GM23248 (cell line): ENCODE results near the gene RWDD4. TPM values are rescaled to one million over a fixed set of nuclear protein-coding genes. Genes with fewer than 3 reads are reported as not detected.
A peak's percentile ranks its signal among the peaks of the same experiment; 100 is the strongest.

Source experiments
- DNase-seq: peaks from one replicate; pipeline ENCODE4 v3.0.0-alpha.2; 2015
- H2AFZ ChIP-seq: fragments of 200-600 bp; sonication (generic); 2 replicates; pipeline ENCODE4 v1.6.1; 2016; ENCODE audit warnings: antibody characterized with exemption
- H3F3A ChIP-seq: fragments of 200-600 bp; sonication (generic); 2 replicates; pipeline ENCODE4 v1.6.1; 2016; ENCODE audit warnings: mild to moderate bottlenecking, antibody characterized with exemption, mixed run types; ENCODE audit not compliant: insufficient read depth
- H3K27ac ChIP-seq: fragments of 200-600 bp; sonication (generic); 2 replicates; pipeline ENCODE4 v1.5.1; 2016; ENCODE audit warnings: mild to moderate bottlenecking
- H3K27me3 ChIP-seq: fragments of 200-600 bp; sonication (generic); replicated peaks from 2 replicates; pipeline ENCODE4 v1.6.1; 2016; ENCODE audit warnings: mild to moderate bottlenecking; ENCODE audit not compliant: insufficient read depth
- H3K36me3 ChIP-seq: fragments of 200-600 bp; sonication (generic); 2 replicates; pipeline ENCODE4 v1.6.1; 2016; ENCODE audit warnings: low read depth, mild to moderate bottlenecking
- H3K4me1 ChIP-seq: fragments of 200-600 bp; sonication (generic); 2 replicates; pipeline ENCODE4 v1.6.1; 2016; ENCODE audit warnings: mild to moderate bottlenecking; ENCODE audit not compliant: insufficient read depth
- H3K4me2 ChIP-seq: fragments of 200-600 bp; sonication (generic); one replicate; pipeline ENCODE4 v1.6.1; 2016; ENCODE audit warnings: mild to moderate bottlenecking; ENCODE audit not compliant: unreplicated experiment
- H3K4me3 ChIP-seq: fragments of 200-600 bp; sonication (generic); 2 replicates; pipeline ENCODE4 v1.5.1; 2016; ENCODE audit warnings: mild to moderate bottlenecking
- H3K79me2 ChIP-seq: fragments of 200-600 bp; sonication (generic); 2 replicates; pipeline ENCODE4 v1.6.1; 2016; ENCODE audit warnings: mild to moderate bottlenecking; ENCODE audit not compliant: insufficient read depth
- H3K9ac ChIP-seq: fragments of 200-600 bp; sonication (generic); 2 replicates; pipeline ENCODE4 v1.6.1; 2016; ENCODE audit warnings: mild to moderate bottlenecking
- H3K9me2 ChIP-seq: fragments of 200-600 bp; sonication (generic); 2 replicates; pipeline ENCODE4 v1.6.1; 2016; ENCODE audit warnings: mixed run types, mild to moderate bottlenecking, moderate library complexity; ENCODE audit not compliant: insufficient read depth
- H3K9me3 ChIP-seq: fragments of 200-600 bp; sonication (generic); one replicate; pipeline ENCODE4 v1.6.1; 2017; ENCODE audit warnings: low read depth
- H4K20me1 ChIP-seq: fragments of 200-600 bp; sonication (generic); 2 replicates; pipeline ENCODE4 v1.6.0; 2016; ENCODE audit not compliant: insufficient read depth
- EZH2 ChIP-seq: fragments of 200-600 bp; sonication (generic); IDR thresholded peaks from 2 replicates; pipeline ENCODE4 v1.6.1; 2018; ENCODE audit warnings: antibody characterized with exemption, mild to moderate bottlenecking; ENCODE audit not compliant: insufficient read depth, poor library complexity, severe bottlenecking
- EZH2phosphoT487 ChIP-seq: fragments of 200-600 bp; sonication (generic); IDR thresholded peaks from 2 replicates; pipeline ENCODE4 v1.6.1; 2018; ENCODE audit warnings: antibody characterized with exemption, moderate library complexity, mild to moderate bottlenecking, low read depth; ENCODE audit not compliant: insufficient read depth
- WGBS, 2 experiments: methylation state at CpG; one replicate each; pipeline ENCODE4 v1.1.6; 2015 to 2017; ENCODE audit warnings: low lambda C conversion rate in 2 of 2, low coverage in 1 of 2; ENCODE audit errors: missing lambda C conversion rate in 2 of 2; 5-methylcytosine and 5-hydroxymethylcytosine counted together
- in situ Hi-C: fragments of 300-500 bp; cut with MboI; formaldehyde crosslinking; loops from 2 replicates; pipeline ENCODE4 v1.15.0; 2020
- polyA plus RNA-seq: library from polyadenylated mRNA; unstranded; fragments of >200 nt; fragmentation: Nextera tagmentation; extraction: Ambion mirVana; gene quantifications from 2 replicates; pipeline ENCODE4 v1.2.1, GENCODE V29; 2016
- total RNA-seq: library from RNA; depleted of rRNA; stranded (reverse); fragments of >200 nt; shearing (Covaris generic); gene quantifications from 2 replicates; pipeline ENCODE4 v1.2.3, GENCODE V29; 2014

The RWDD4 gene
- total and polyA plus RNA-seq, 2 experiments from 2014 or later, result 38.0 to 41.6 TPM

DNA sequence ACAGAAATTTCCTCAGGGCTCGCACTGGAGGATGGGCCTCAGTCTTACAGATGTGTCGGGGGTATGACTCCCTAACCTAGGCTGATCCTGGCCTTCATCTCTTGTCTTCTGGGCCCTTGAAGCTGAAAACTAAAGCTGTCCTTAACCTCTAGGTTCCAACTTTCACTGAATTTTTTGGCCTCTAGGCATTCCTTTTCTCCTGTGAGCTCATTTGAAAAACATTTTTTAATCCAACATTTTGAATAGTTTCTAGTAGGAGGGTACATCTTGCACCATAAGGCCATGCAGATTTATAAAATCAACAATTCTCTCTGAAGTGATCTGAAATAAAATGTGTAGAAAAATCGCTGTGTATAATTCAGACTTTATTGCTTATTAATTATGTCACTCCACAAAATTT, 19.7 kb downstream of the RWDD4 start:
- H3K36me3 ChIP-seq, result 0 out of 2 replicates have a peak, but pooled peaks cover 8% of the 10 kb centered on the region
- no peak for TF ChIP-seq EZH2
- TF ChIP-seq EZH2phosphoT487, result no peak
- peaks cover 31% of the 10 kb centered on the region for H3K4me1 ChIP-seq
- peaks cover 4% of the 10 kb centered on the region; the same call in 1 of the 2 replicates for H3F3A ChIP-seq
- DNase-seq, result peak; percentile 41
- H3K79me2 ChIP-seq, result no peaks in the 10 kb centered on the region
- H3K27ac ChIP-seq, result peak overlapping the region; percentile 57
- H3K27me3 ChIP-seq, result no peaks in the 10 kb centered on the region
- no peaks in the 10 kb centered on the region for H4K20me1 ChIP-seq
- H3K9ac ChIP-seq, result no peak overlapping the region
- H3K9me2 ChIP-seq, result no peaks in the 10 kb centered on the region
- 60% methylated on average over 3 of the region's 3 CpGs for WGBS, 2 experiments
- H3K4me3 ChIP-seq, result no peak overlapping the region
- H3K4me2 ChIP-seq, result peak overlapping the region; percentile 13
- no peaks in the 10 kb centered on the region for H3K9me3 ChIP-seq
- in situ Hi-C loops, result no loop called here
- H2AFZ ChIP-seq, result peak overlapping the region; percentile 30; the same call in 1 of the 2 replicates

DNA sequence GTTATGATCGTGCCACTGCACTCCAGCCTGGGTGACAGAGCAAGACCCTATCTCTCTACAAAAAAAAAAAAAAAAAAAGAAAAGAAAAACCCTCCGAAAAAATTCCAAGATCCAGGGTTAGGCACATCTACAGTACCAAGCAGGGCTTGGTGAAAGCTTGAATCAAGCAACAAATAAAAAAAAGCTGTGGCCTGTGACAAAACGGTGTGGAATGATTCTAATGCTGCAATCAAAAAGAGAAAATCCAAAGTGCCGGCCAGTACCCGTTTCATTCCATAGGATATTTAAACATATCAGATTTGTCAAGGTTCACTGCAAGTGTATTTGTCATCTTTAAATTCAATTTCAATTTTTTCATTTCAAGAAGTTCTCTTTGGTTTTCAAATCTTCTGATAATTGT, 20.5 kb downstream of the RWDD4 start:
- in situ Hi-C loops, result no loop called here
- H3K27ac ChIP-seq, result peak overlapping the region; percentile 57

DNA sequence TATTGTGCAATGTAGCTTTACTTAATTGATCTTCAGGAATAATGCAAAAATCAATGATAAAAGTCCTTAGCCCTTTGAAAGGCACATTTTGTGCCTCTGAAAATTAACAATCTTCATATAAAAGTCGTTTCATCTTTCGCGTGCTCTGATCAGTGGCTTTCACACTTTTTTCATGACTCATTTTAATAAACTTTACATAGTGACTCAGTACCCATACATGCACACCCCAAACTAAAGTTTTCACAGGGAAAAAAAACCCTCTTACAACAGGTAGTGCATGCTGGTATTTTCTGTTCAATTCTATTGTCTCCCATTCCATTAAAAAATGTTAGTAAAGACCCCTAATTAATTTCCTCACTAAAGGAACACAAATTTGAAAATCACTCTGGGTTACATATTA, 21.5 kb downstream of the RWDD4 start:
- no peak overlapping the region for H2AFZ ChIP-seq
- peaks cover 38% of the 10 kb centered on the region for H3K4me1 ChIP-seq
- in situ Hi-C loops, result no loop called here
- H3K27ac ChIP-seq, result no peak overlapping the region; the same call in 1 of the 2 replicates
- TF ChIP-seq EZH2, result no peak
- no peak for TF ChIP-seq EZH2phosphoT487
- H3K27me3 ChIP-seq, result no peaks in the 10 kb centered on the region
- no peaks in the 10 kb centered on the region for H3K79me2 ChIP-seq
- no peak overlapping the region for H3K9ac ChIP-seq
- H3F3A ChIP-seq, result peaks cover 4% of the 10 kb centered on the region; the same call in 1 of the 2 replicates
- H3K36me3 ChIP-seq, result no peaks in the 10 kb centered on the region
- no peaks in the 10 kb centered on the region for H3K9me3 ChIP-seq
- peak overlapping the region; percentile 10 for H3K4me2 ChIP-seq
- no peaks in the 10 kb centered on the region for H4K20me1 ChIP-seq
- no peaks in the 10 kb centered on the region for H3K9me2 ChIP-seq
- peak; percentile 55 for DNase-seq
- H3K4me3 ChIP-seq, result no peak overlapping the region
- 30 to 45% methylated on average over 3 of the region's 3 CpGs for WGBS, 2 experiments

More for the DNA sequence above, 20.5 kb downstream of the RWDD4 start:
- no peaks in the 10 kb centered on the region for H3K9me3 ChIP-seq
- H3K4me2 ChIP-seq, result peak overlapping the region; percentile 13
- no peak overlapping the region for H2AFZ ChIP-seq
- no peaks in the 10 kb centered on the region for H4K20me1 ChIP-seq
- 0 out of 2 replicates have a peak, but pooled peaks cover 1% of the 10 kb centered on the region for H3K36me3 ChIP-seq
- H3K79me2 ChIP-seq, result no peaks in the 10 kb centered on the region
- 49 to 51% methylated on average over 5 of the region's 5 CpGs for WGBS, 2 experiments
- peak; percentile 74 for DNase-seq
- H3F3A ChIP-seq, result peaks cover 4% of the 10 kb centered on the region; the same call in 1 of the 2 replicates
- H3K4me1 ChIP-seq, result peaks cover 38% of the 10 kb centered on the region
- H3K9me2 ChIP-seq, result no peaks in the 10 kb centered on the region
- no peak overlapping the region for H3K4me3 ChIP-seq
- no peak for TF ChIP-seq EZH2phosphoT487
- TF ChIP-seq EZH2, result no peak
- H3K9ac ChIP-seq, result no peak overlapping the region
- H3K27me3 ChIP-seq, result no peaks in the 10 kb centered on the region

DNA sequence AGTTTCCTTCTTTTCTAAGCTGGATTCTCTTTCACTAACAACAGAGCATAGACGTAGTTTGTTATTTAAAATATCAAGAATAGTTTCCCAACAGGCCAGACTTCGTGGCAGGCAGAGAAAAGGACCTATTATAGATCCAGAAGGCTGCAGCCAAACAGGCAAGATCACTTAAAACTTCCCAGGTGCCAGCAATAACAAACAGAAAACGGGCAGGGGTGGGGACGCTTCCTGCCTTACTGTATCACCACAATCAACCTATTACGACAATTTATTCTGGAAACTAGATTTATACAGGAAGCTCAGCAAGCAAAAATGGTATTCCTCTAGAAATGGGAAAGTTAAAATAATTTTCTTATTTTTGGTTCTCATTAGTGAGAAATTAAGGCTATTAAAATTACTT, 22.1 kb downstream of the RWDD4 start:
- no peaks in the 10 kb centered on the region for H4K20me1 ChIP-seq
- H3K79me2 ChIP-seq, result no peaks in the 10 kb centered on the region
- peaks cover 4% of the 10 kb centered on the region; the same call in 1 of the 2 replicates for H3F3A ChIP-seq
- no peak overlapping the region for H3K9ac ChIP-seq
- H3K27ac ChIP-seq, result no peak overlapping the region
- in situ Hi-C loops, result no loop called here
- no peaks in the 10 kb centered on the region for H3K36me3 ChIP-seq
- peak; percentile 18 for DNase-seq
- H2AFZ ChIP-seq, result no peak overlapping the region
- TF ChIP-seq EZH2phosphoT487, result no peak
- no peak for TF ChIP-seq EZH2
- no peaks in the 10 kb centered on the region for H3K27me3 ChIP-seq
- H3K4me3 ChIP-seq, result no peak overlapping the region
- H3K9me3 ChIP-seq, result no peaks in the 10 kb centered on the region
- H3K4me1 ChIP-seq, result peaks cover 38% of the 10 kb centered on the region
- H3K4me2 ChIP-seq, result no peak overlapping the region
- WGBS, 2 experiments, result 60 to 67% methylated on average over 5 of the region's 5 CpGs
- H3K9me2 ChIP-seq, result no peaks in the 10 kb centered on the region
